GM23248 (cell line): Measurements from ENCODE around the gene DUSP1.

Experiments used
- EZH2 ChIP-seq: fragments of 200-600 bp; sonication (generic); IDR thresholded peaks from 2 replicates; pipeline ENCODE4 v1.6.1; 2018; ENCODE audit warnings: antibody characterized with exemption, mild to moderate bottlenecking; ENCODE audit not compliant: insufficient read depth, poor library complexity, severe bottlenecking
- EZH2phosphoT487 ChIP-seq: fragments of 200-600 bp; sonication (generic); IDR thresholded peaks from 2 replicates; pipeline ENCODE4 v1.6.1; 2018; ENCODE audit warnings: antibody characterized with exemption, moderate library complexity, mild to moderate bottlenecking, low read depth; ENCODE audit not compliant: insufficient read depth

DNA sequence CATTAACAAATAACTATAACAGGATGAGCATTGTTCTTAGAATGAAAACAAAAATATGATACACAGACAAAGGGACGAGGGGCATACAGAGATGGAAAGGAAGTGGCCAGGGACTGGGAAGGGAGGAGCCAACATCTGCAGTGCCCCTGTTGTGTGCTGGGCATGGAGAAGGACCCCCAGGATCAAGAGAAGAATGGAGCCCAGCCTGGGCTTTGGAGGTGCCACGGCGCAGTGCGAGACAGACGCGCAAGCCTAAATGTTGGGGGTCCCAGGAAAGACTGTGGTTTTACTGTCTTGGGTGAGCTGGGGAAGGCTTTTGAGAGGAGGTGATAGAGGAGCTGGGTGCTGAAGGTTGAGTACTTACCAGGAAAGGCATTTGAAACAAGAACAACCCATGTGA, 28.4 kb upstream of the DUSP1 start:
- TF ChIP-seq EZH2 (no peak), EZH2phosphoT487 (no peak)
